DOHH2 (cell line): ENCODE measurements around the gene MADCAM1.

ENCODE experiments used
- CTCF ChIP-seq: fragments of 200-600 bp; sonication (generic); IDR thresholded peaks from one replicate; pipeline ENCODE4 v1.5.1; 2014; ENCODE audit warnings: antibody characterized with exemption, mild to moderate bottlenecking, low read depth, low read length; ENCODE audit not compliant: poor library complexity, severe bottlenecking
- EZH2phosphoT487 ChIP-seq: fragments of 200-600 bp; sonication (generic); IDR thresholded peaks from 2 replicates; pipeline ENCODE4 v1.6.1; 2017; ENCODE audit warnings: borderline replicate concordance, mild to moderate bottlenecking, antibody characterized with exemption, low read length, moderate library complexity, mixed read lengths

GRCh38 chr19:538641-539428 lies 42.5 kb downstream of the MADCAM1 start:
- TF ChIP-seq CTCF, result no peak
- no peak for TF ChIP-seq EZH2phosphoT487
